ENCODE data around the gene NOX3.

GRCh38 chr6:155402656-155403304, 52.9 kb downstream of the NOX3 start:
- no peak for TF ChIP-seq POLR2AphosphoS5 (IDR thresholded peaks at IDR 0.05; ENCODE audit: low read depth, low read length)
- TF ChIP-seq POLR2A (IDR thresholded peaks at IDR 0.05; ENCODE audit: low read depth, low read length) = no peak
